Measurements from ENCODE around the gene SLC24A5.

- no peak for TF ChIP-seq CTCF (IDR thresholded peaks at IDR 0.05)
- TF ChIP-seq EZH2 (IDR thresholded peaks at IDR 0.05), result no peak
- no peak for TF ChIP-seq EZH2phosphoT487 (IDR thresholded peaks at IDR 0.05)
Measured at GRCh38 chr15:48109212-48109611, 11.6 kb upstream of the SLC24A5 start.
